K562 (cell line): ENCODE data around the gene LCN12. TPM values are rescaled to one million over a fixed set of nuclear protein-coding genes. Genes with fewer than 3 reads are reported as not detected.
A peak's percentile ranks its signal among the peaks of the same experiment; 100 is the strongest.

ENCODE experiments used
- ARID4B ChIP-seq: sonication (generic); formaldehyde crosslinking; IDR thresholded peaks from 2 replicates; pipeline ENCODE4 v1.8.0; 2022; ENCODE audit warnings: mild to moderate bottlenecking, missing genetic modification reagents
- BRD4 ChIP-seq: fragments of 200-600 bp; sonication (generic); IDR thresholded peaks from 2 replicates; pipeline ENCODE4 v1.6.1; 2017; ENCODE audit warnings: inconsistent platforms
- CHD1 ChIP-seq: fragments of 200-600 bp; sonication (generic); IDR thresholded peaks from one replicate; pipeline ENCODE4 v1.6.1; 2012; ENCODE audit warnings: mild to moderate bottlenecking, moderate library complexity, low read length, inconsistent platforms
- EP300 ChIP-seq: IDR thresholded peaks from 2 replicates; pipeline ENCODE4 v1.6.1; 2012; ENCODE audit warnings: low read length, improper control_type of control experiment
- ETV5 ChIP-seq: sonication (generic); formaldehyde crosslinking; IDR thresholded peaks from 2 replicates; pipeline ENCODE4 v1.4.0; 2020; ENCODE audit warnings: low read depth, mild to moderate bottlenecking, missing genetic modification reagents
- FOS ChIP-seq: IDR thresholded peaks from 3 replicates; pipeline ENCODE4 v1.6.1; 2011; ENCODE audit not compliant: insufficient read length; ENCODE audit errors: extremely low read depth
- HDAC1 ChIP-seq, 2 experiments: fragments of 450-650 bp; IDR thresholded peaks; 2 replicates each; pipeline ENCODE4 v1.6.1; 2016 to 2017; ENCODE audit warnings: inconsistent platforms in 1 of 2, mild to moderate bottlenecking in 1 of 2, moderate library complexity in 1 of 2
- KDM4B ChIP-seq, 2 experiments: fragments of 450-650 bp in 1 of 2; sonication (generic) in 1 of 2; IDR thresholded peaks; 2 replicates each; pipeline ENCODE4 v1.6.1; 2016 to 2017; ENCODE audit warnings: borderline replicate concordance in 2 of 2, antibody characterized with exemption in 1 of 2, low read depth in 1 of 2, mild to moderate bottlenecking in 1 of 2
- L3MBTL2 ChIP-seq: fragments of 450-650 bp; IDR thresholded peaks from 2 replicates; pipeline ENCODE4 v1.6.1; 2016; ENCODE audit warnings: mild to moderate bottlenecking, moderate library complexity
- MCM7 ChIP-seq, 2 experiments: fragments of 450-650 bp; IDR thresholded peaks; 2 replicates each; pipeline ENCODE4 v1.6.1; 2016 to 2018
- PHF20 ChIP-seq: fragments of 450-650 bp; IDR thresholded peaks from 2 replicates; pipeline ENCODE4 v1.6.1; 2018; ENCODE audit not compliant: partially characterized antibody
- SIX5 ChIP-seq, 2 experiments: IDR thresholded peaks; 2 replicates each; pipeline ENCODE4 v1.6.1; 2011; ENCODE audit warnings: low read length in 2 of 2, borderline replicate concordance in 1 of 2, low read depth in 1 of 2, mild to moderate bottlenecking in 1 of 2, moderate library complexity in 1 of 2; ENCODE audit not compliant: insufficient read depth in 1 of 2
- SRSF7 ChIP-seq: fragments of 200-400 bp; formaldehyde crosslinking; optimal IDR thresholded peaks from 2 replicates; pipeline ENCODE3; 2017; ENCODE audit warnings: mild to moderate bottlenecking, low read depth, low read length
- ZNF134 ChIP-seq: fragments of 250-450 bp; sonication (Bioruptor Pico); conservative IDR thresholded peaks from 2 replicates; pipeline ENCODE4 v1.4.0; 2020
- ZNF197 ChIP-seq: fragments of 200-800 bp; sonication (Bioruptor generic); IDR thresholded peaks from 2 replicates; pipeline ENCODE4 v1.6.1; 2016; ENCODE audit warnings: low read depth, missing genetic modification characterization, missing compliant biosample characterization
- ZSCAN29 ChIP-seq: fragments of 450-650 bp; IDR thresholded peaks from 2 replicates; pipeline ENCODE4 v1.6.1; 2017
- polyA plus RNA-seq, 8 experiments: library from polyadenylated mRNA; depleted of rRNA in 4 of 8; stranded (reverse) in 5 of 8; unstranded in 3 of 8; fragments of >200 nt; fragmentation: Nextera tagmentation in 2 of 8; fragmentation: Illumina TruSeq in 1 of 8; extraction: Ambion mirVana in 2 of 8; extraction: Trizol in 1 of 8; gene quantifications; 2 replicates each; pipeline versions ENCODE4 v1.2.1 to v1.2.3, GENCODE V29; 2011 to 2014; ENCODE audit warnings: inconsistent platforms in 1 of 8, missing spikeins in 1 of 8
- total RNA-seq, 7 experiments: library from RNA; depleted of rRNA in 6 of 7; stranded (reverse); fragments of >200 nt in 6 of 7; fragmentation: Illumina TruSeq in 2 of 7; extraction: Trizol in 2 of 7; gene quantifications; 2 replicates each; pipeline versions ENCODE4 v1.2.1 to v1.2.3, GENCODE V29; 2011 to 2021; ENCODE audit warnings: low replicate concordance in 1 of 7
- TF ChIP-seq, protein P1 (sequence below): IDR thresholded peaks from 3 replicates; pipeline ENCODE4 v1.6.1; 2011; ENCODE audit warnings: borderline replicate concordance, mild to moderate bottlenecking; ENCODE audit not compliant: insufficient read length, insufficient read depth
- TF ChIP-seq, protein P2 (sequence below): fragments of 450-650 bp; IDR thresholded peaks from 2 replicates; pipeline ENCODE4 v1.7.1; 2018; ENCODE audit warnings: mild to moderate bottlenecking, low read depth; ENCODE audit not compliant: partially characterized antibody
- TF ChIP-seq, protein P3 (sequence below): sonication (generic); formaldehyde crosslinking; IDR thresholded peaks from 2 replicates; pipeline ENCODE4 v1.8.0; 2022; ENCODE audit warnings: missing genetic modification reagents, mild to moderate bottlenecking, moderate library complexity, borderline replicate concordance

LCN12 gene
- total and polyA plus RNA-seq, 9 of the 15 experiments (the other 6 are each of a cell fraction or from before 2014, with no cell fraction given), result 0.05 TPM; not detected in 8

DNA sequence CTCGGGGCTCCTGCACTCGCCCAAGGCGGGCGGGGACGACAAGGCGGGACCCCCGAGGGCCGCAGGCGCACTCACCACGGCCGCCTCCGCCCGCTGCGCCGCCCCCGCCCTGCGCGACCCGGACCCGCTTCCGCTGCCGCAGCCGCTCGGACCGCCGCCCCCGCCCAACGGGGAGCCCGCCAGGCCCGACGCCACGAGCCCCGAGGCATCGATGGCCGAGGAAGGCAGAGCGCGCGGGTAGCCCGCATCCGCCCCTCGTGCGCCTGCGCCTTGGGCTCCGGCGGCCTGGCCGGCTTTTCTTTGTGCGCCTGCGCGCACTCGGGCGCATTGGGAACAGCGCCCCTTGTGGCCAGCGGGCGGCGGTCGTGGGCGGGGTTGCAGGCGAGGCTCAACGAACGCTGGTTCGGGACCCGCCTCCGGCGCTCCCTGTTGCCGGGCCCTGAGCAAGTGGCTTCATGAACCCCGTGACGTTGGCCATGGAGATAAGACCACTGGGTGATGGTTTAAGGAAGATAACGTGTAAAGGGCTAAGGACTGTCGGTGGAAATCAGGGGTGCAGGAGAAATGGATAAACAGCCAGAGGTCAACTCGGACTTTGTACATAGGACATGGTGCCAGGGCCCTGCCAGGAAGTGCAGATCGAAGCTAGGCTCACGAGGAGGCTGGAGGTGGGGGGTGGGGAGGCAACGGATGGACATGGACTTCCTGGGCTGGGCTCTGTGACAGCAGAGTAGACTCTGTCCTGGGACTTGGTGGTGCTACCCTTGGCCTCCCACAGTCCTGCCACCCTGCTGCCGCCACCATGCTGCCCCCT is 7.3 kb upstream of the LCN12 start, which contains the start of the genes C8G and FBXW5 (continued):
- TF ChIP-seq HDAC1 (IDR thresholded peaks at IDR 0.05) (peak in 1 of 2 experiments; percentile 72; a peak in 1 of 4 replicates), ZNF134 (CRISPR knock-in tag) (no peak), ETV5 (CRISPR knock-in tag) (peak; percentile 90), BRD4 (no peak), ZNF197 (CRISPR knock-in tag) (no peak), SIX5 (IDR thresholded peaks at IDR 0.05; ENCODE audit: borderline replicate concordance in 1 of 2, insufficient read depth in 1 of 2, low read depth in 1 of 2, low read length in 2 of 2) (0 out of 4 replicates have a peak, but pooled peaks have one; percentile 16 to 25), ZSCAN29 (no peak), FOS (no peak), ARID4B (CRISPR knock-in tag) (peak; percentile 62; the same call in 1 of the 2 replicates), EP300 (peak; percentile 59), PHF20 (peak; percentile 57), CHD1 (no peak), MCM7 (IDR thresholded peaks at IDR 0.05) (no peak), L3MBTL2 (peak; percentile 89), KDM4B (IDR thresholded peaks at IDR 0.05; ENCODE audit: borderline replicate concordance in 2 of 2, low read depth in 1 of 2) (no peak), SRSF7 (no peak)
- TF ChIP-seq, protein P1, sequence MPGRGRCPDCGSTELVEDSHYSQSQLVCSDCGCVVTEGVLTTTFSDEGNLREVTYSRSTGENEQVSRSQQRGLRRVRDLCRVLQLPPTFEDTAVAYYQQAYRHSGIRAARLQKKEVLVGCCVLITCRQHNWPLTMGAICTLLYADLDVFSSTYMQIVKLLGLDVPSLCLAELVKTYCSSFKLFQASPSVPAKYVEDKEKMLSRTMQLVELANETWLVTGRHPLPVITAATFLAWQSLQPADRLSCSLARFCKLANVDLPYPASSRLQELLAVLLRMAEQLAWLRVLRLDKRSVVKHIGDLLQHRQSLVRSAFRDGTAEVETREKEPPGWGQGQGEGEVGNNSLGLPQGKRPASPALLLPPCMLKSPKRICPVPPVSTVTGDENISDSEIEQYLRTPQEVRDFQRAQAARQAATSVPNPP, result no peak
- TF ChIP-seq, protein P2, sequence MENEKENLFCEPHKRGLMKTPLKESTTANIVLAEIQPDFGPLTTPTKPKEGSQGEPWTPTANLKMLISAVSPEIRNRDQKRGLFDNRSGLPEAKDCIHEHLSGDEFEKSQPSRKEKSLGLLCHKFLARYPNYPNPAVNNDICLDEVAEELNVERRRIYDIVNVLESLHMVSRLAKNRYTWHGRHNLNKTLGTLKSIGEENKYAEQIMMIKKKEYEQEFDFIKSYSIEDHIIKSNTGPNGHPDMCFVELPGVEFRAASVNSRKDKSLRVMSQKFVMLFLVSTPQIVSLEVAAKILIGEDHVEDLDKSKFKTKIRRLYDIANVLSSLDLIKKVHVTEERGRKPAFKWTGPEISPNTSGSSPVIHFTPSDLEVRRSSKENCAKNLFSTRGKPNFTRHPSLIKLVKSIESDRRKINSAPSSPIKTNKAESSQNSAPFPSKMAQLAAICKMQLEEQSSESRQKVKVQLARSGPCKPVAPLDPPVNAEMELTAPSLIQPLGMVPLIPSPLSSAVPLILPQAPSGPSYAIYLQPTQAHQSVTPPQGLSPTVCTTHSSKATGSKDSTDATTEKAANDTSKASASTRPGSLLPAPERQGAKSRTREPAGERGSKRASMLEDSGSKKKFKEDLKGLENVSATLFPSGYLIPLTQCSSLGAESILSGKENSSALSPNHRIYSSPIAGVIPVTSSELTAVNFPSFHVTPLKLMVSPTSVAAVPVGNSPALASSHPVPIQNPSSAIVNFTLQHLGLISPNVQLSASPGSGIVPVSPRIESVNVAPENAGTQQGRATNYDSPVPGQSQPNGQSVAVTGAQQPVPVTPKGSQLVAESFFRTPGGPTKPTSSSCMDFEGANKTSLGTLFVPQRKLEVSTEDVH, result peak; percentile 45
- TF ChIP-seq, protein P3, sequence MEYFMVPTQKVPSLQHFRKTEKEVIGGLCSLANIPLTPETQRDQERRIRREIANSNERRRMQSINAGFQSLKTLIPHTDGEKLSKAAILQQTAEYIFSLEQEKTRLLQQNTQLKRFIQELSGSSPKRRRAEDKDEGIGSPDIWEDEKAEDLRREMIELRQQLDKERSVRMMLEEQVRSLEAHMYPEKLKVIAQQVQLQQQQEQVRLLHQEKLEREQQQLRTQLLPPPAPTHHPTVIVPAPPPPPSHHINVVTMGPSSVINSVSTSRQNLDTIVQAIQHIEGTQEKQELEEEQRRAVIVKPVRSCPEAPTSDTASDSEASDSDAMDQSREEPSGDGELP, result peak; percentile 83
